GM19395 (cell line): ENCODE data around the gene METTL1.
"Not testable (repeated sequence)": the region's sequence is repeated elsewhere in the genome, so short reads cannot be mapped to it uniquely, and the experiment has no call there.

Source experiments
- ATAC-seq: cut with Tn5 transposase; IDR thresholded peaks from one replicate; pipeline ENCODE4 v1.9.1; 2021; ENCODE audit warnings: mild to moderate bottlenecking, moderate library complexity; ENCODE audit not compliant: unreplicated experiment

The METTL1 gene

DNA sequence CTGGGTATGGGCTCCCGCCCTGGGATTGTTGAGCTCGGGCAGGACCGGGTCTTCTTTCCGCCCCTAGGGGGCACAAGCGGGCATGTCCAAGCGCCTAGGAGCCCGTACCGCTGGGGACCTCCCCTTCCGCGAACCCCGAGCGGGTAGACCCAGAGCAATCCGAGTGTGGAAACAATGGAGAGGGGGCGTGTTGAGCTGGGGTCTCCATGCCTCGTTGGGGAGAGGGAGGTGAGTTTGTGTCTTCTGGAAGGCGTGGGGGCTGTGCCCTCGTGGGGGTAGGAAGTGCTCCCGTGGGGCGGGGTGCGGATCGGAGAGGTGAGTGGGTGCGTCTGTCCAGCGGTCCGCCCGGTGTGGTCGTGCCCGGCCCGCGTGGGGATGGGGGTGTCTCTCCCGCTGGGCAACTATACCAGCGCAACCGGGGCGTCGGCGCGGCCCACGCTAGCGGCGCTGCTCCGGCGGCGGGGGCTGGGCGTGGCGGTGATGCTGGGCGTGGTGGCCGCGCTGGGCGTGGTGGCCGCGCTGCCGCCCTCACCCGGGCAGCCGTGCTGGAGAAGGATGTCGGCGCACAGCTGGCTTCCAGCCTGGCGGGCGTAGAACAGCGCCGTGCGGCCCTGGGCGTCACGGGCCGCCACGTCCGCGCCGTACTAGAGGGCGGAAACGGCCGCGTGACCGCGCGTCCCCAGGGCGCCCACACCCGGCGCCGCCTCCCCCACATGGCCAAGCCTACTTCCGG is 45.6 kb downstream of the METTL1 start:
- no peak for ATAC-seq

DNA sequence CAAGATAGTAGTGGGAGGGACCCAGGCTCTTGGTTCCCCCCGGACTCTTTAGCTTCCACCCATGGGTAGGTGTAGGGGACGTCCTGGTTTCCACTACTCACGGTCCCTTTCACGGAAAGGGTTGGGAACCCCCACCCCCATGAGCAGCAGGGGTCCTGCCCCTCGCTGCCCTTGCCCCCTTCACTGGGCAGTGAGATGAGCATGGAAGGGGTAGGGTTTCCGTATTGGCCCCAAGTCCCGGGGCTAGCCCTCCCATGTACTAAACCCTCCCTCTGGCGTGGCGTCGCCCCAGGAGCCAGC is 46.1 kb downstream of the METTL1 start:
- ATAC-seq, result no peak

DNA sequence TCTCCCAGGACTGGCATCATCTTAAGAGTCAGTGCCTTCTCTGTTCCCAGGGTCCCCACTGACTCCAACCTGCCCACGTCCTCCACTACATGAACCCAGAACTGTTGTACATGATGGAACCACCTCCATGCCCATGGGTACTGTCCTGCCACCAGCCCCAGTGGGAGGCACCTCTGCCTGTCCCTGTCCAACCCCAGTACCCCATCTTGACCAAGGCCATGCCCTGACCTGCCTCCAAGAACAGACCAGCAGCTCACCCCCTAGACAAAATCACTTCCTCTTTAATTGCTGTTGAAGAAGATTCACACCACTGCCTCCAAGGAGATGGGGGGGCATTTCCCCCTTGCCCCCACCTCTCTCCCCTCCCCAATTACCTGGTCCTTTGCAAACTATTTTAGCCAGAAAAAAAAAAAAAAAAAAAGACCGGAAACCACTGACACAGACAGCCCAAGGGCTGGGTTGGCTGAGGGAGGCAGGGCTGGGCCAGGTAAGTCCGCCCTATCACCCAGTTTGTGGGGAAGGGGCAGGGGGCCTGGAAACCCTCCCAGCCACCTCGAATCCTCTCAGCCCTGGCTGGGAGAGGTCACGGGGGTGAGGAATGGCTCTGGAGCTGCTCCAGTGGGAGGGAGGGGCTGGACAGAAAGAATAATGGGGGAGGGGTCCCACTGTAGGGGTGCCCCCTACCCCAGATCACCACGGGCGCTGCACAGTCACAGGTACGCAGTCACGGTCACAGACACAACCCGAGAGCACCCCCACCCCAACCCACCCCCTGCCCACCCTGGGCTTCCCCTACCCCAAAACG is 46.8 kb downstream of the METTL1 start:
- ATAC-seq, result no peak

DNA sequence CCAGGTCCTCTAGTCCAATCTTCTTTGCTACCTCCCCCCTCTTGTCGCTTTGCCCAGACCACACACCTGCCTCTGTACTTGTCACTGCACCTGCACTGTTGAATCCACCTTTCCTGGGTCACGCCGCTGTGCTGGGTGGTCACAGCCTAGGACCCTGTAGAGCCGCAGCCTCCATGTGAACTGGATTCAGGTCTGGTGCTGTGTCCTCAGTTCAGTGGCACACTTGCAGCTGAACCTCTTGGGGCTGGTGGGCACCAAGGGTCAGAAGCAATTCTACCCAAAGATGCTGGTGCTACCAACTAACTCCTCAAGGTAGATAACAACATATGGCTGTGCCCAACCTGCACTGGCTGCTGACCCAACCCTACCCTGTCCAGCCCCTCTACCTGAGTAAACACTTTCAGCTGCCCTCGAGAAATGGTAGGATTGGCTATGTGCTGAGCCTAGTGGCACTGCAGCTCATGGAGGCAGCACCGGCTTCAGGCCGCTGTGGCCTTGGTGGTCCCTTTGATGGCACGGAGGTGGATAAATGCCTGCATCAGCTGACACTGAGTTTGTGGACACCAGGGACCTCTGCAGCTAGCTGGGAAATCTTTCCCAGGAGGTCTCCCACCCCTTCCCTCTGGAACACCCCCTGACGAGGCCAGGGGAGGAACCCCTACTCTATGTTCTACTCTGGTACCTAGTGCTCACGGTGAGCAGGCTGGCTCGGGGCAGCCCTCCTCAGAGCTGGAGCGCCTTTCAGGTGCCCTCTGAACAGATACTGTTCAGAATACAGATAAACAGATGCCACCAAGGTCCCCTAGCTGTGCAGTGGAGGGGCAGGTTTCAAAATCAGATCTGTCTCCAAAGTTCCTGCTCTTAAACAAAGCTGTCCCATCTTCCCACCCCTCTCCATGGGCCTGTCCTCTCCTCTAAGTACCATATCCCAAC is 47.6 kb downstream of the METTL1 start:
- no peak for ATAC-seq

DNA sequence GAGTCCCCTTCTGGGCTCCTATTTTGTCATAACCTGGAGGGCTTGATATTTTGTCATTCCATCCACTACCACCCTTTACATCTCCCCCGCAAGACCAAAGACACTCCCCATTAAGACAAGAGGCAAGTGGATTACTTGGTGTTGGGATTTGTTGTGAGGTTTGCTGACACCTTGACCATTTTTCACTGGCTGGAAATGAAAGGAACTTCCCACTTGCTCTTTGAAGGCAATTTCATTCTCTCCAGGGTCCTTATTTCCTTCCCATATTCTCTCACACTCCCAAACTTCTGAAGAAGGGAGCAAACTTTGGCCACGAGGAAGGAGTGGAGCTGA is 48.3 kb downstream of the METTL1 start:
- ATAC-seq, result no peak

DNA sequence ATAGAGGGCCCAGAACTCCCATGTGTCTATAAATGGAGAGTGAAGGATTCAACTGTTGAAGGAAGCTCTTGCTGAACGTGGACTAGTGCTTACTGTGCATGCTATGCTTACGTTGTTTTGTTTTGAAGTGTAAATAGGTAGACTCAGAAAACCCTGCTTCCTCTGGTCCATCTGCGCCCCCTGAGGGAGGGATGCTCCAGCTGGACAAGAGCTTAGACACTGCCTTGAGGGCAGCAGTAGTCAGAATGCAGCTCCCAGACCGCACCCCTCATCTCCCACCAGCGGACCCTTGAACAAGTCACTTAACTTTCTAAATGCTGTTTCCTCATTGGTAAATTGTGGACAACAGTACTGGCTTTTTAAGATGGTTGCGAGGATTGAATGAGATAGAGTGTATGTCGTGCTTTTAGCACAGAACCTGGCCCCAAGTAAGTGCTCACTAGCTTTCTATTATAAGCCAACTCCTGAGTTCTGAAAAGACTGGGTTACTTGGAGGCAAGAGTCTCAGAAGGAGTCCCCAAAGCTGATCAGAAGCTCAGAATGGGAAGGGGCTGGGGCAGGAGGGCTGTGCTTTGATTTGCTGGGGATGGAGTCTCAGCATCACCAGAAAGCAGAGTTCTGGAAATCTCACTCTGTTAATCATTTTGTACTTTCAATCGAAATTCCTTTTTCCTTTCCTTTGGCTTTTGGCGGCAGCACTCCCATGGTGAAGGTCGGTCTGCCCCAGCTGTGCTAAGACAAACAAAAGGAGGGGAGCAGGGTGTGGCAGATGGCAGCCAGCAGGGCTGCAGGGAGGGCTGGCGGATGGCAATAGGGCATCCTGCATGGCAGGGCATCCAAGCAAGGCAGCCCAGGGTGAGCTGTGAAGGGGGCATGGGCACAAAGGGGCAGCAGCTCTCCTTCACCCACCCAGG is 48.9 kb downstream of the METTL1 start:
- no peak for ATAC-seq

DNA sequence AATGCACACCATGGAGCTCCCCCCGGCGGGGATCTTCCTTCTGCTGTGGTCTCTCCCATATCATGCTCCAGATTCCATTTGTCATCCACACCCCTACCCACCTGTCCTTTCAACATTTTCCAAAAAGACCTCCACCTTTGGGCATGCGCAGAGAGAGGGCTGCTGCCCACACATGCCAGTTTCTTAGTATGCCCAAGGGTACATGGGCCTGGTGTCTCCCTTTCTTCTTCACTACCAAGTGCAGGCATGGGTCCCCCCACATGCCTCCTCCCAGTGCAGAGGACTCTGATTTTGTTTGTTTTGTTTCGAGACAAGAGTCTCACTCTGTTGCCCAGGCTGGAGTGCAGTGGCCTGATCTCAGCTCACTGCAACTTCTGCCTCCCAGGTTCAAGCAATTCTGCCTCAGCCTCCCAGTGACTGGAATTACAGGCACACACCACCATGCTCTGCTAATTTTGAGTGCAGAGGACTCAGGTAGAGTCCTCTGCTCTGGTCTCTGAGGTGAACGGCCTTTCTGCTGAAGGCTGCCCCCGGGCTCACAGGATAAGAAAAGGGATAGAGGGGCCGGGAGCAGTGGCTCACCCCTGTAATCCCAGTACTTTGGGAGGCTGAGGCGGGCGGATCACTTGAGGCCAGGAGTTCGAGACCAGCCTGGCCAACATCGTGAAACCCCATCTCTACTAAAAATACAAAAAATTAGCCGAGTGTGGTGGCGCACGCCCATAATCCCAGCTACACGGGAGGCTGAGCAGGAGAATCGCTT is 49.9 kb downstream of the METTL1 start:
- not testable (repeated sequence) for ATAC-seq

DNA sequence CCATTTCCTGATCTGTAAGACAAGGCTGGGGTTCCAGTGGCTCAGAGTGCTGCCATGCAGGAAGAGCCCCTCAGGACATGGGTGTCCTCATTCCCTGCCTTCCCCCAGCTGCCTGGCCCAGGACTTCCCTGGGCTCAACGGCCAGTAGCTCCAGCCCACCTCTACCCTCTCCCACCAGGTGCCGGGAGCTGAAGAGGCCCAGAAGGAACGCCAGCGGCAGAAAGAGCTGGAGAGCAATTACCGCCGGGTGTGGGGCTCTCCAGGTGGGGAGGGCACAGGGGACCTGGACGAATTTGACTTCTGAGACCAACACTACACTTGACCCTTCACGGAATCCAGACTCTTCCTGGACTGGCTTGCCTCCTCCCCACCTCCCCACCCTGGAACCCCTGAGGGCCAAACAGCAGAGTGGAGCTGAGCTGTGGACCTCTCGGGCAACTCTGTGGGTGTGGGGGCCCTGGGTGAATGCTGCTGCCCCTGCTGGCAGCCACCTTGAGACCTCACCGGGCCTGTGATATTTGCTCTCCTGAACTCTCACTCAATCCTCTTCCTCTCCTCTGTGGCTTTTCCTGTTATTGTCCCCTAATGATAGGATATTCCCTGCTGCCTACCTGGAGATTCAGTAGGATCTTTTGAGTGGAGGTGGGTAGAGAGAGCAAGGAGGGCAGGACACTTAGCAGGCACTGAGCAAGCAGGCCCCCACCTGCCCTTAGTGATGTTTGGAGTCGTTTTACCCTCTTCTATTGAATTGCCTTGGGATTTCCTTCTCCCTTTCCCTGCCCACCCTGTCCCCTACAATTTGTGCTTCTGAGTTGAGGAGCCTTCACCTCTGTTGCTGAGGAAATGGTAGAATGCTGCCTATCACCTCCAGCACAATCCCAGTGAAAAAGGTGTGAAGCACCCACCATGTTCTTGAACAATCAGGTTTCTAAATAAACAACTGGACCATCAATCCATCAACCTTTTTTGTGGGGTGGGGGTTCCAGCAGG is 51.0 kb downstream of the METTL1 start:
- ATAC-seq, result no peak

DNA sequence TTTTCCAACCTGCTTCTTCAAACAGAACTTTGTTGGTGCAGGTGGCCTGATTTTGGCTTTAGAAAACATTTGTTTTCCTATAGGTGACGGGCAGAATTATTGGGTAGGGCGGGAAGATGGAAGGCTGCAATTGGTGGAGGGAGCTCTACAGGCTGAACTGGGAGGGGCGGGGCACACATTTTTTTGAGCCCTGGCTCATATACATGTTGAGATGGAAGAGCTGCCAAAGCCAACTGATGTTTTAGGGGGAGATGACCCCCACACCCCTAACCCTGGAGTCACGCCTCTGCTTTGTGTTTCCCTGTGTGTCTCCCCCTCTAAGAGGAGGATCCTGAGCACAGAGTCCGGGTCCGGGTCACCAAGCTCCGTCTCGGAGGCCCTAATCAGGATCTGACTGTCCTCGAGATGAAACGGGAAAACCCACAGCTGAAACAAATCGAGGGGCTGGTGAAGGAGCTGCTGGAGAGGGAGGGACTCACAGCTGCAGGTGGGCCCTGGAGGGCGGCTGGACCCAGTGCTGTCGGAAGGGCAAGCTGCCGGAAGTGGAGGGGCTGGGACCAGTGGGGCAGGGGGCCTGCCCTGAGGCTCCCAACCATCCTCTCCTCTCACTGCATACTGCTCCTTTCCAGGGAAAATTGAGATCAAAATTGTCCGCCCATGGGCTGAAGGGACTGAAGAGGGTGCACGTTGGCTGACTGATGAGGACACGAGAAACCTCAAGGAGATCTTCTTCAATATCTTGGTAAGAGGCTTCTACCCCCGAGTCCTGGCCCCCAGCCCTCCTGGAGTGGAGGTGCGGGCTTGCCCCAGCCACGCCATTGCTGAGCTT is 51.9 kb downstream of the METTL1 start:
- ATAC-seq, result no peak

DNA sequence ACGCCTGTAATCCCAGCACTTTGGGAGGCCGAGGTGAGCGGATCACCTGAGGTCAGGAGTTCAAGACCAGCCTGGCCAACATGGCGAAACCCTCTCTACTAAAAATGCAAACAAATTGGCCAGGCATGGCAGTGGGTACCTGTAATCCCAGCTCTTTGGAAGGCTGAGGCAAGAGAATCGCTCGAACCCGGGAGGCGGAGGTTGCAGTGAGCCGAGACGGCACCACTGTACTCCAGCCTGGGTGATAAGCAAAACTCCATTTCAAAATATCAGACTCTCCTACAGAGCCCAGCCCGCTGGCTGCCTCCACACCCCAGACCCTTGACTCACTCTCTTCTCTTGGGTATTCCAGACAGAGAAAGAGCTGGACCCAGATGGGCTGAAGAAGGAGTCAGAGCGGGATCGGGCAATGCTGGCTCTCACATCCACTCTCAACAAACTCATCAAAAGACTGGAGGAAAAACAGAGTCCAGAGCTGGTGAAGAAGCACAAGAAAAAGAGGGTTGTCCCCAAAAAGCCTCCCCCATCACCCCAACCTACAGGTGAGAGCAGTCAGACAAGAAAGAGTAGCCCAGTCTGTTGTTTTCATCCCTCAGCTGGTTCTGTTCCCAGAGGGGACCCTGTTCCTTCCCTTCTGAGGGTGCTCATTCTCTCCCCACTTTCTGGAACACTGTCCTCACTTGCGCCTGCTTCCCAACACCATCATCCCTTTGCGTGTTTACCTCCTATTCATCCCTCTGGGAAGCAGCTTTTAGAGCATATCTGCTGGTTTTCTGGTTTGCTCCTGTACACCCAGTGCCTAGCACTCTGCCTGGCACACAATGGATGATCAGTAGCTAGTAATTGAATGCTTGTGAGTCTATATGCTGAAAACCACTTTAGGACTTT is 53.0 kb downstream of the METTL1 start:
- no peak for ATAC-seq
